Effector memory CD4-positive, alpha-beta T cell (primary cell): Measurements from ENCODE around the gene BRD7.
A peak's percentile ranks its signal among the peaks of the same experiment; 100 is the strongest.

Source experiments
- DNase-seq, 3 donors: peaks; one replicate each; pipeline ENCODE4 v3.0.0-alpha.2; 2020
- H3K27ac ChIP-seq: 2 replicates; pipeline ENCODE4 v1.7.0; 2013; ENCODE audit warnings: mild to moderate bottlenecking, low read length, moderate library complexity; ENCODE audit not compliant: insufficient read depth, poor library complexity, severe bottlenecking
- H3K27me3 ChIP-seq: replicated peaks from 2 replicates; pipeline ENCODE4 v1.7.0; 2013; ENCODE audit warnings: mild to moderate bottlenecking, low read length; ENCODE audit not compliant: insufficient read depth, control insufficient read depth, poor library complexity, severe bottlenecking
- H3K36me3 ChIP-seq: 2 replicates; pipeline ENCODE4 v1.7.0; 2013; ENCODE audit warnings: mild to moderate bottlenecking, low read length, moderate library complexity; ENCODE audit not compliant: control insufficient read depth, insufficient read depth
- H3K4me1 ChIP-seq: 2 replicates; pipeline ENCODE4 v1.7.0; 2013; ENCODE audit warnings: low read length, mild to moderate bottlenecking; ENCODE audit not compliant: control insufficient read depth, insufficient read depth, poor library complexity, severe bottlenecking
- H3K4me3 ChIP-seq: 2 replicates; pipeline ENCODE4 v1.7.0; 2013; ENCODE audit warnings: low read length, low read depth, mild to moderate bottlenecking; ENCODE audit not compliant: insufficient read depth, poor library complexity, severe bottlenecking
- H3K9me3 ChIP-seq: 2 replicates; pipeline ENCODE4 v1.7.0; 2013; ENCODE audit warnings: mild to moderate bottlenecking, low read length, moderate library complexity; ENCODE audit not compliant: control insufficient read depth

The BRD7 gene

DNA sequence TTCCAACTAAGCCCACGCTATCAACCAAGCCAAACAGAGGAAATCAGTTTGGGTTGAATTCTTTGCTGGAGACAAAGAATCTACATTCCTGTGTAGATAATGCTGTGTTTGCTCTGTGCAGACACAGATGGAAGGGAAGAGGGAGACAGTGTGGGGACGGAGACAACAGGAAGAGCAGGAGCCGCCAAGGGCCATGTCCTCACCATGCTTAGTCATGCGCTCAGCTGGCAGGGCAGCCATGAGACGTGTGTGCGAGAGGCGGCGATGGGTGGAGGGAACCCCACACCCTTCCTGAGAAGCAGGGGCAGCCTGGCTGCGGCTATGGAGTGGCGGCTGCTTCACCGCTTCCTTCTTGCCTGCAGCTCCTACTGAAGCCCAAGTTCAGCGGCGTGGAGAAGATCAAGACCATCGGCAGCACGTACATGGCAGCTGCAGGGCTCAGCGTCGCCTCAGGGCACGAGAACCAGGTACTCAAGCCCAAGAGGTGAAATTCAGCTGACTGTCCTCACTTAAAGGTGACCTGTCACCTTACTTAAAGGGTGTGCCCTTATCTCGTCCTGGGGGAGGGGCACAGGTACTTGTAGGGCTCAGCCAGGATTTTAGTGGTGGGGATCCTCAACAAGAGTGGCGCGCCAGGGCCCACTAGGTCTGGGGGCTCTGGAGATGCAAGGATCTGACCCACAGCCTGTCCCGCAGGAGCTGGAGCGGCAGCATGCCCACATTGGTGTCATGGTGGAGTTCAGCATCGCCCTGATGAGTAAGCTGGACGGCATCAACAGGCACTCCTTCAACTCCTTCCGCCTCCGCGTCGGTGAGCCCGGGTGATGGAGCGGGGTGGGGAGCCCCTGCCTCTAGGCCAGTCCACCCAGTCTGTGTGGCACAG is 55.0 kb downstream of the BRD7 start:
- Histone ChIP-seq H3K4me3 (no peak overlapping the region), H3K9me3 (no peaks in the 10 kb centered on the region), H3K36me3 (peaks cover 90% of the 10 kb centered on the region), H3K27me3 (no peaks in the 10 kb centered on the region), H3K27ac (peak overlapping the region; percentile 21), H3K4me1 (peaks cover 4% of the 10 kb centered on the region)
- DNase-seq: peak in 1 of 3 donors; percentile 37

DNA sequence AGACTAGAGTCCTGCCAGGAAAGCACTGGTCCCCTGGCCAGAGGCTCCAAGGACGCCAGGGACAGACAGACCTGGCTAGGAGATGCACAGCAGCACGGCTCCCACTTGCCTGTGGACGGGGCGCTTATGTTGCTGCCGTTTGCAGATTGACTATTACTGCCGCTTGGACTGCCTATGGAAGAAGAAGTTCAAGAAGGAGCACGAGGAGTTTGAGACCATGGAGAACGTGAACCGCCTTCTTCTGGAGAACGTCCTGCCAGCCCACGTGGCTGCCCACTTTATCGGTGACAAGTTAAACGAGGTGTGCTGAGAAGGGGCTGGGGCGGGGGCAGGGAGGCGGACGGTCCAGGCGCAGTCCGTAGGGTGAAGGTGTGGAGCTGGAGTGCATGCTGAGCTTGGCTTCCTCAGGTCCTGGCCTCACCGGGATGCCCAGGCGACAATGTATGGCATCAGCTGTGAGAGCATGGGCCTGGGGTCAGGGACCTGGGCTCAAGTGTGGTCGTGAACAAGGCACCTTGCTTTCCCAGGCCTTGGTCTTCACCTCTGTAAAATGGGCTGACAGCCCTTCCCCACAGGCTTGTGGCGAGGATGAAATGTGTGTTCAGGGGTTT is 56.8 kb downstream of the BRD7 start:
- Histone ChIP-seq H3K9me3 (no peaks in the 10 kb centered on the region), H3K27me3 (no peaks in the 10 kb centered on the region), H3K27ac (no peak overlapping the region), H3K4me3 (no peak overlapping the region), H3K4me1 (peaks cover 4% of the 10 kb centered on the region), H3K36me3 (peaks cover 92% of the 10 kb centered on the region)
- DNase-seq: no peak

DNA sequence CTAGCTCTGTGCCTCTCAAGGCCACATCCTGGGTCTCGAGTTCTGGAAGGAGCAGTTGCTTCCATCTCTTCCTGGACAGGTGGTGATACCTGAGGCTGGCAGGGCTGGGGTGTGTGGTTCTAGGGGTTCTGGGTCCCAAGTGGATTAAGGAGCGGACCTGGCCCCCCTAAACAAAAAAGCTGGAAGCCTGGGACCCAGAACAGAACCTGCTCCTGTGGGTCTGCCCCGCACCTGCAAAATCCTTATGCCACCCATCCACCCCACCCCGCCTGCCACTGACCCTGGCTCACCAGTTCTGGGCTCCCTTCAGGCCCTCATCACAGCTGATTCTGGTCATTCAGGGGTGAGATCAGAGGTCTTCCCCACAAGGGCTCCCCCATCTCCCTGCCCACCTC is 57.7 kb downstream of the BRD7 start:
- Histone ChIP-seq H3K27me3 (no peaks in the 10 kb centered on the region), H3K27ac (no peak overlapping the region), H3K4me1 (peaks cover 4% of the 10 kb centered on the region), H3K9me3 (no peaks in the 10 kb centered on the region), H3K4me3 (no peak overlapping the region), H3K36me3 (peaks cover 92% of the 10 kb centered on the region)
- no peak for DNase-seq

DNA sequence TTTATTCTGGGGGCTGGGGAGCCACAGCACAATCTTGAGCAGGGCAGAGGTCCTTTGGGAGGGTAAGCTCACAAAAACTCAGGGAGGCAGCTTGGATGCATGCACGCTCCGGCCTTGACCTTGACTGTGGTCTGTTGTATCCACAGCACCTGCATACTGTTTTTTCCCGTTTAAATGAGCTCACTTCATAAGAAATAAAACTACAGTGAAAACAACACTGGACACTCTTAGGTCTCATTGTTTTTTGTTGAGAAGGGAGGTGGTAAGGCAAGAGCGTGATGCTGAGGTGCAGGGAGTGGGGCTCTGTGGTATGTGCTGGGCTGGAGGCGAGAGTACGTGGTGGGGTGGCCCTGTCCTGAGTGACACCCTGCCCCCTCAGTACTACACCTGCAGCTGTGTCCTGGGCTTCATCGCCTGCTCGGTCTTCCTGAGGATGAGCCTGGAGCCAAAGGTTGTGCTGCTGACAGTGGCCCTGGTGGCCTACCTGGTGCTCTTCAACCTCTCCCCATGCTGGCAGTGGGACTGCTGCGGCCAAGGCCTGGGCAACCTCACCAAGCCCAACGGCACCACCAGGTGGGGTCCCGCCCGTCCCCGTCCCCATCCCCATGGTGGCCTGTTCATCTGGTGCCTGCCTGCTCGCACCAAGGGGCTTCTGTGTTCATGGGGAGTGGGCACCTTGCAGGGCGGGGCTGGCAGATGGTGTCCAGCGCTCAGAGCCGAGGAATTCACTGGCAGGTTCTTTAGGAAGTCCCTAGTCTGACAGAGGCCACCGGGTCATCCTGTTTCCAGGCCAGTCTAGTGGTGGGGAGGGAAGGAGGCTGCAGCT is 58.3 kb downstream of the BRD7 start:
- Histone ChIP-seq H3K27ac (no peak overlapping the region), H3K9me3 (no peaks in the 10 kb centered on the region), H3K4me3 (no peak overlapping the region), H3K4me1 (peaks cover 4% of the 10 kb centered on the region), H3K27me3 (no peaks in the 10 kb centered on the region), H3K36me3 (peaks cover 92% of the 10 kb centered on the region)
- no peak for DNase-seq

DNA sequence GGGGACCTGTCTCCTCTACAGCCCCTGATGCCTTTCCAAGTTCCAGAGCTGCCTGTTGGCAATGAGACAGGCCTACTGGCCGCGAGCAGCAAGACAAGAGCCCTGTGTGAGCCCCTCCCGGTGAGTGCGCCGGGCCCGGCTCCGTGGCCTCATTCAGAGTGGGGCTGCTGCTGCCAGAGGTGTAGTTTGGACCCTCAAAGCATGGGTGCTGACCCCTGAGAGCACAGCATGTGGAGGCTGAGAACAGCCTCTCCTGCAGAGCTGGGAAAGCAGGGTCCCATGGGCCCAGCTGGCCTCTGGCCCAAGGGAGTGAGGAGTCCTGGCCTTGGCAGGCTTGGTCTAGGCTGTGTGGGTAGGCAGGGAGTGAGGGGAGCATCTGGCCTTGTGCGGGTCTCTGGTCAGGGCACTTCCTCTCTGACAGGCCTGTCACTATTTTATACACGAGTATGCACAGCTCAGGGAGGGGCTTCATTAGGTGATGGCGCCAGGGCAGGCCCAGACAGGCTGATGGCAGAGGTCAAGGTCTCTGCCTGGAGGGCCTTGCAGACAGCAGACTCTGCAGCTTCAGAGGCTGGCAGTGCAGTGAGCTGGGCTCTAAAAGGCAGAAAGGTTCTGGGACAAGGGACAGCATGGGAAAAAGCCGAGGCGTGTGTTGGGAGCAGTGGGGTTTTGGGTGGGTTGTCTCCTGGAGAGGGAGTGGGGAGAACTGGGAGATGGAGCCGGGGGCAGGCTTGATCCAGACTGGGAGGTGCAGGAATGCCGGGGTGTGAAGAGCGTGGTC is 59.1 kb downstream of the BRD7 start:
- no peak for DNase-seq
- H3K4me3 ChIP-seq: no peak overlapping the region
- peaks cover 4% of the 10 kb centered on the region for H3K4me1 ChIP-seq
- H3K36me3 ChIP-seq: peaks cover 92% of the 10 kb centered on the region
- H3K27ac ChIP-seq: no peak overlapping the region
- H3K9me3 ChIP-seq: no peaks in the 10 kb centered on the region
- H3K27me3 ChIP-seq: no peaks in the 10 kb centered on the region

DNA sequence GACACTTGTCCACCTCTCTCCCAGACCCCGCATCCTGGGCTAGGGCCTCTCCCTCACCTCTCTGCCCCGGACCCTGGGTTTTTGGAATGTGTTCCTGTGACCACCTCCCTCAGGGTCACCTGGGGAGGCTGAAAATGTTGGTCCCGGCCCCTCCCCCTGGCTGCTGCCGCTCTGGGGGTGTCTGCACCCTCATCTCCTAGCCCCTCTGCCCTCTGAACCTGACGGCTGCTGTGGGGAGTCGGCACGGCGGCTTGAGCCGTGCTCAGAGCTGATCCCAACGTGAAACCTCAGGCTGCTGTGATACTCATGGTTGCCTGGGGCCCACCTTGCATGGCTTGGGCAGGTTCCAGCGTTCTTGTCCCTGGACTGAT is 59.6 kb downstream of the BRD7 start:
- Histone ChIP-seq H3K36me3 (peaks cover 92% of the 10 kb centered on the region), H3K4me1 (peaks cover 4% of the 10 kb centered on the region), H3K27me3 (no peaks in the 10 kb centered on the region), H3K4me3 (no peak overlapping the region), H3K9me3 (no peaks in the 10 kb centered on the region), H3K27ac (no peak overlapping the region)
- no peak for DNase-seq

DNA sequence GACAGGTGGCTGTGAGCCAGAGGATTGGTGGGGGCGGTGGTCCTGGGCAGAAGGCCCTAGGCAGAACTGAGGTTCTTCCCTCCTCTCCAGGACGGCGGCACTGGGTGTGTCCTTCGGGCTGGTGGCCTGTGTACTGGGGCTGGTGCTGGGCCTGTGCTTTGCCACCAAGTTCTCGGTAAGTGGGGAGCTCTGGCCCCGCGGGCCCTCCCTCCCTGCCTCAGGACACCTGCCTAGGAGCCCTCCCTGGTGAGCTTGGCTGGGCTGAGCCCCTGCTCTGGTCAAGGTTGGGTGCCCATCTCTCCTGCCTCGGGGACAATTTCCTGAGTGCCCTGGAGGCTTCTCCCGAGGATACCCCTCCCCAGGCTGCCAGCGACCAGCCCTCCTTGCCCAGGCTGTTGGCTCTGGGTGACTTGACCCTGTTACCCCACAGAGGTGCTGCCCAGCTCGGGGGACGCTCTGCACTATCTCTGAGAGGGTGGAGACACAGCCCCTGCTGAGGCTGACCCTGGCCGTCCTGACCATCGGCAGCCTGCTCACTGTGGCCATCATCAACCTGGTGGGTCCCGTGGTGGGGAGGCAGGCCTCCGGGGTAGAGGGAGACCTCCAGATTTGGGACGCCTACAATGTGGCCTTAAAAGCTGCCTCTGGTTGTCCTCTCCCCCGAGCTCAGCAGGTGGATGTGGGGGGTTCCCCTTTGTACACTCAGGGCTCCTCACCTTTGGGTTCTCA is 60.4 kb downstream of the BRD7 start:
- Histone ChIP-seq H3K9me3 (no peaks in the 10 kb centered on the region), H3K4me3 (no peak overlapping the region), H3K4me1 (no peaks in the 10 kb centered on the region), H3K27ac (peak overlapping the region; percentile 13), H3K27me3 (no peaks in the 10 kb centered on the region), H3K36me3 (peaks cover 92% of the 10 kb centered on the region)
- DNase-seq: no peak

DNA sequence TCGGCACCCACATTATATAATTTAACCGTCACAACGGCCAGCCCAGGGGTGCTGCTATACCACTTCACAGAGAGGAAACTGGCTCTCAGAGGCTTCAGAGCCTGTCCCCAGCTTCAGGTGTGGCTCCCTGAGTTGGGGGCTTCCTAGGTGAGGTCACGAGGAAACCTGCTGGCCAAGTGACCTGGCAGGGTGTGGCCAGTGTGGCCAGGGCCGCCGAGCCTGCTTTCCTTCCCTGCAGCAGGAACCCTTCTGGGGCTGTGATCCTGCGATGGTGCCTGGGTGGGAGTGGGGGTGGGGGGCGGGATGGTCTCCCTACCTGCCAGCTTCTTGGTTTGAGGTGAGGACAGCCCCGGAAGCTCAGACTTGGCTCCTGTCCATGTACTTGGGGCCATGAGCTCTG is 62.5 kb downstream of the BRD7 start:
- DNase-seq: no peak
- H3K36me3 ChIP-seq: peaks cover 95% of the 10 kb centered on the region
- H3K4me3 ChIP-seq: no peak overlapping the region
- H3K27me3 ChIP-seq: no peaks in the 10 kb centered on the region
- H3K9me3 ChIP-seq: no peaks in the 10 kb centered on the region
- H3K27ac ChIP-seq: no peak overlapping the region
- no peaks in the 10 kb centered on the region for H3K4me1 ChIP-seq

DNA sequence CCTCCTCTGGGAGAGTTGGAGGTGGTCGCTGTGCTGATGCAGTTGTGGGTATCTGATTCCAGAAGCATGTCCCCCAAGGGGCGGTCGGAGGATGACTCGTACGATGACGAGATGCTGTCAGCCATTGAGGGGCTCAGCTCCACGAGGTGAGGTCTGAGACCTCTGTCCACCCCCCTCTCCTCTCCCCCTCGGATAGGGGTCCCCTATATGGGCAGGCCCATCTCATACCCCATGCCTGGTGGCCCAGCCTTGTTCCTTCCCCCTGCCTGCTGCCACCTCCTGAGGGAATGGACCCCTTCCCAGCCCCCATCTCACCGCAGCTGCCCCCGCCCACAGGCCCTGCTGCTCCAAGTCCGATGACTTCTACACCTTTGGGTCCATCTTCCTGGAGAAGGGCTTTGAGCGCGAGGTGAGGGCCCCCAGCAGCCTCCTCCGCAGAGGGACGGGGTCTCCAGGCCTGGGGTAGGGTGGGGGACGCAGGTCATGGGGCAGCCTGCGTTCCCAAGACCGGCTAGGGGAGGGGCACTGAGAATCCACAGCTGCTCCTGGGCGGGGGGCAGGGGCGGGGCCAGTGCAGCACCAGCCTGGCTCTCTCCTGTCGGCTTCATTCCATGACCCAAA is 63.2 kb downstream of the BRD7 start:
- DNase-seq: no peak

More for the DNA sequence above, 63.2 kb downstream of the BRD7 start:
- Histone ChIP-seq H3K36me3 (peaks cover 95% of the 10 kb centered on the region), H3K27ac (no peak overlapping the region), H3K4me3 (no peak overlapping the region), H3K27me3 (no peaks in the 10 kb centered on the region), H3K9me3 (no peaks in the 10 kb centered on the region), H3K4me1 (no peaks in the 10 kb centered on the region)
